Natural killer cell treated with Interleukin-12 subunit alpha and Interleukin-12 subunit beta and Interleukin-15 and Interleukin-18, amount 100 ng/mL, for 72 hours (primary cell): Measurements from ENCODE around the gene GMEB1. TPM values are rescaled to one million over a fixed set of nuclear protein-coding genes. Genes with fewer than 3 reads are reported as not detected.
"Not testable (repeated sequence)": the region's sequence is repeated elsewhere in the genome, so short reads cannot be mapped to it uniquely, and the experiment has no call there.

Experiments
- ATAC-seq, 2 donors: fragments of 150-1000 bp; cut with Tn5 transposase in 1 of 2; sonication (Bioruptor Pico), chemical (Tn5 transposase) in 1 of 2; 2 replicates each; pipeline ENCODE4 v1.10.0; 2021
- DNase-seq: peaks from one replicate; pipeline ENCODE4 v3.0.0; 2022; ENCODE audit warnings: low spot score
- H3K27ac Mint-ChIP-seq, 2 donors: 1 replicate in 1 of 2; 2 replicates in 1 of 2; pipeline ENCODE4 v1.8.0; 2022; ENCODE audit warnings: mixed read lengths in 2 of 2, mild to moderate bottlenecking in 1 of 2, moderate library complexity in 1 of 2
- H3K27me3 Mint-ChIP-seq, 2 donors: 1 replicate in 1 of 2; 2 replicates in 1 of 2; pipeline ENCODE4 v1.8.0; 2022; ENCODE audit warnings: mixed read lengths in 2 of 2
- H3K36me3 Mint-ChIP-seq: one replicate; pipeline ENCODE4 v1.8.0; 2022; ENCODE audit warnings: mixed read lengths
- H3K4me1 Mint-ChIP-seq, 2 donors: 1 replicate in 1 of 2; 2 replicates in 1 of 2; pipeline ENCODE4 v1.8.0; 2022; ENCODE audit warnings: low read depth in 2 of 2, mixed read lengths in 2 of 2, mild to moderate bottlenecking in 1 of 2
- H3K4me3 Mint-ChIP-seq: one replicate; pipeline ENCODE4 v1.8.0; 2022; ENCODE audit warnings: mixed read lengths
- H3K9me3 Mint-ChIP-seq: 2 replicates; pipeline ENCODE4 v1.8.0; 2022; ENCODE audit warnings: mixed read lengths
- total RNA-seq, 2 donors: library from RNA; stranded (reverse); gene quantifications; one replicate each; pipeline ENCODE4 v1.2.3, GENCODE V29; 2022

The GMEB1 gene
- total RNA-seq, 2 donors from 2014 or later = 29.5 to 38.9 TPM

DNA sequence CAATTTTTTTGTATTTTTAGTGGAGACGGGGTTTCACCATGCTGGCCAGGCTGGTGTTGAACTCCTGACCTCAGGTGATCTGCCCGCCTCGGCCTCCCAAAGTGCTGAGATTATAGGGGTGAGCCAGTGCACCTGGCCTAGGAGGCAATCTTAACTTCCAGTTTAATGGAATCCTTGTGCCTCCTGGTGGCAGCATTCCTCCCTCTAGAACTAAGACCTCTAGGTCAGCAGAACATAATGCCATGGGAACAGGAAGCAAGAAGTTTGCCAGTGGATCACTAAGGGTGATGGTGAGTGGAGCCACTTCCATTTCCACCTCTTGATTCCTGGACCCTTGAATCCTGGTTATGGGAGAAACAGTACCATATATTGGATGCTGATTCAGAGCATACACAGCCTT lies 14.7 kb upstream of the GMEB1 start:
- H3K27me3 Mint-ChIP-seq, H3K4me1 Mint-ChIP-seq, H3K36me3 Mint-ChIP-seq, DNase-seq, H3K4me3 Mint-ChIP-seq, H3K27ac Mint-ChIP-seq, H3K9me3 Mint-ChIP-seq, ATAC-seq: not testable (repeated sequence)

GRCh38 chr1:28655448-28656311 lies 12.9 kb upstream of the GMEB1 start:
- H3K4me3 Mint-ChIP-seq, ATAC-seq, H3K4me1 Mint-ChIP-seq, H3K27me3 Mint-ChIP-seq, DNase-seq, H3K27ac Mint-ChIP-seq, H3K36me3 Mint-ChIP-seq, H3K9me3 Mint-ChIP-seq: not testable (repeated sequence)

DNA sequence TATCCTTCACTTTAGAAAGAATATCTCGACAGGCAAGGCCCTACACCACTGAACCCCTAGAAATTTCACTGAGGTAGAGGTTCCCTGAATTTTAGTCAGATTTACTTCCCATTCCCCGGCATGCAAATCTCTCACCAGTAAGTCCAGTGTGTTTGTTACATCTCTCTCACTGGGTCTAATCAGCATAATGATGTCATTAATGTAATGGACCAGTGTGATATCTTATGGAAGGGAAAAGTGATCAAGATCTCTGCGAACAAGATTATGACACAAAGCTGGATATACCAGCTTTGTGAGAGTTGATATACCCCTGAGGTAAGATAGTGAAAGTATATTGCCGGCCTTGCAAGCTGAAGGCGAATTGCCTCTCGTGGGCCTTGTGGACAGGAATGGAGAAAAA lies 12.2 kb upstream of the GMEB1 start:
- Mint-ChIP-seq H3K4me3 (no peak overlapping the region), H3K36me3 (no peaks in the 10 kb centered on the region), H3K27ac (no peak overlapping the region), H3K27me3 (no peaks in the 10 kb centered on the region), H3K9me3 (no peaks in the 10 kb centered on the region), H3K4me1 (no peaks in the 10 kb centered on the region)
- no peak for DNase-seq
- no peak for ATAC-seq

- ATAC-seq (no peak), DNase-seq (no peak)
- Mint-ChIP-seq H3K4me3 (no peak overlapping the region), H3K4me1 (peaks cover 6 to 8% of the 10 kb centered on the region in 2 donors), H3K27me3 (no peaks in the 10 kb centered on the region), H3K36me3 (no peaks in the 10 kb centered on the region), H3K9me3 (no peaks in the 10 kb centered on the region), H3K27ac (no peak overlapping the region)
Measured at GRCh38 chr1:28663871-28664470, 4.6 kb upstream of the GMEB1 start.

DNA sequence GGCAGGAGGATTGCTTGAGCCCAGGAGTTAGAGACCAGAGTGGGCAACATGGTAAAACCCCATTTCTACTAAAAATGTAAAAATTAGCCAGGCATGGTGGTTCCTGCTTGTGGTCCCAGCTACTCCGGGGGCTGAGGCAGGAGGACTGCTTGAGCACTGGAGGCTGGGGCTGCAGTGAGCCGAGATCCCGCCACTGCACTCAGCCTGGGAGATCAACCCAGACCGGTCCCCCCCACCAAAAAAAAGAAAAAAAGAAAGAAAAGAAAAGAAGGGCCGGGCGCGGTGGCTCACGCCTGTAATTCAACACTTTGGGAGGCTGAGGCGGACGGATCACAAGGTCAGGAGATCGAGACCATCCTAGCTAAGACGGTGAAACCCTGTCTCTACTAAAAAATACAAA lies 1.8 kb upstream of the GMEB1 start:
- Mint-ChIP-seq H3K27me3 (no peaks in the 10 kb centered on the region), H3K9me3 (no peaks in the 10 kb centered on the region), H3K4me3 (peak overlapping the region; percentile 34), H3K36me3 (no peaks in the 10 kb centered on the region), H3K27ac (peak overlapping the region; percentile 31 to 54), H3K4me1 (peaks cover 13 to 17% of the 10 kb centered on the region in 2 donors)
- ATAC-seq (no peak), DNase-seq (no peak)

GRCh38 chr1:28668956-28669723 lies 556 bp downstream of the GMEB1 start:
- ATAC-seq (peak; percentile 87 to 89), DNase-seq (peak; percentile 65)
- H3K36me3 Mint-ChIP-seq = no peaks in the 10 kb centered on the region
- H3K9me3 Mint-ChIP-seq = no peaks in the 10 kb centered on the region
- peaks cover 13 to 20% of the 10 kb centered on the region in 2 donors for H3K4me1 Mint-ChIP-seq
- peak overlapping the region; percentile 94 for H3K4me3 Mint-ChIP-seq
- no peaks in the 10 kb centered on the region for H3K27me3 Mint-ChIP-seq
- peak overlapping the region; percentile 92 to 95 for H3K27ac Mint-ChIP-seq

DNA sequence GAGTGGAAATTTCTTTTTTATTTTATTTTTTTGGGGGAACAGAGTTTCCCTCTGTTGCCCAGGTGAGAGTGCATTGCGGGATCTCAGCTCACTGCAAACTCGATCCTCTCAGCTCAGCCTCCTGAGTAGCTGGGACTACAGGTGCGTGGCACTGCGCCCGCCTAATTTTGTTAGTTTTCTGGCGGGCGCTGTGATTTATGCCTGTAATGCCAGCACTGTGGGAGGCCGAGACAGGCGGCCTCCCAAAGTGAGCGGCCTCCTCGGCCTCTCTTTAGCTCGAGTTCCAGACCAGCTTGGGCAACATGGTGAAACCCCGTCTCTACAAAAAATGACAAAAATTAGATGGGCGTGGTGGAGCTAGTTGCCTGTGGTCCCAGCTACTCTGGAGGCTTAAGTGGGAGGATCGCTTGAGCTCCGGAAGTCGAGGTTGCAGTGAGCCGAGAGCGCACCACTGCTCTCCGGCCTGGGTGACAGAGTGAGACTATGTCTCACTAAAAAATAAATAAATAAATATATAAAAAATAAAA lies 2.7 kb downstream of the GMEB1 start:
- peaks cover 13 to 21% of the 10 kb centered on the region in 2 donors for H3K4me1 Mint-ChIP-seq
- H3K9me3 Mint-ChIP-seq = no peaks in the 10 kb centered on the region
- peak overlapping the region in 1 of 2 donors; percentile 95 for H3K27ac Mint-ChIP-seq
- ATAC-seq = no peak
- H3K4me3 Mint-ChIP-seq = peak overlapping the region; percentile 60
- no peaks in the 10 kb centered on the region for H3K27me3 Mint-ChIP-seq
- no peak for DNase-seq
- H3K36me3 Mint-ChIP-seq = peaks cover 5% of the 10 kb centered on the region

DNA sequence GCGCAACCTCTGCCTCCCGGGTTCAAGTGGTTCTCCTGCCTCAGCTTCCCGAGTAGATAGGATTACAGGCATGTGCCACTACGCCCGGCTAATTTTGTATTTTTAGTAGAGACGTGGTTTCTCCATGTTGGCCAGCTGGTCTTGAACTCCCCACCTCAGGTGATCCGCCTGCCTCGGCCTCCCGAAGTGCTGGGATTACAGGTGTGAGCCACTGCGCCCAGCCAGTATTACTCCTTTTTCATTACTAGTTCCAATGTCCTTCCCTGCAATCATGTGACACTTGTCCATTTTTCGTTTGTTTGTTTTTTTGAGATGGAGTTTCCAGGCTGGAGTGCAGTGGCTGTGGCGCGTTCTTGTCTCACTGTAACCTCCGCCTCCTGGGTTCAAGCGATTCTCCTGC lies 4.4 kb downstream of the GMEB1 start:
- Mint-ChIP-seq H3K27ac (peak overlapping the region in 1 of 2 donors; percentile 56), H3K4me1 (peaks cover 11 to 20% of the 10 kb centered on the region in 2 donors)
- not testable (repeated sequence) for H3K4me3 Mint-ChIP-seq, ATAC-seq, H3K9me3 Mint-ChIP-seq, H3K27me3 Mint-ChIP-seq, DNase-seq, H3K36me3 Mint-ChIP-seq

- no peaks in the 10 kb centered on the region for H3K9me3 Mint-ChIP-seq
- H3K4me3 Mint-ChIP-seq = no peak overlapping the region
- ATAC-seq = no peak
- H3K4me1 Mint-ChIP-seq = peaks cover 0 to 8% of the 10 kb centered on the region in 2 donors
- no peak for DNase-seq
- no peaks in the 10 kb centered on the region for H3K27me3 Mint-ChIP-seq
- H3K36me3 Mint-ChIP-seq = peaks cover 5% of the 10 kb centered on the region
- H3K27ac Mint-ChIP-seq = no peak overlapping the region
Measured at GRCh38 chr1:28675924-28676257, 7.3 kb downstream of the GMEB1 start.

GRCh38 chr1:28680151-28680550 lies 11.6 kb downstream of the GMEB1 start:
- Mint-ChIP-seq H3K4me3 (no peak overlapping the region), H3K9me3 (no peaks in the 10 kb centered on the region), H3K4me1 (peaks cover 0 to 9% of the 10 kb centered on the region in 2 donors), H3K36me3 (peaks cover 5% of the 10 kb centered on the region), H3K27me3 (no peaks in the 10 kb centered on the region), H3K27ac (no peak overlapping the region)
- no peak for ATAC-seq
- no peak for DNase-seq

DNA sequence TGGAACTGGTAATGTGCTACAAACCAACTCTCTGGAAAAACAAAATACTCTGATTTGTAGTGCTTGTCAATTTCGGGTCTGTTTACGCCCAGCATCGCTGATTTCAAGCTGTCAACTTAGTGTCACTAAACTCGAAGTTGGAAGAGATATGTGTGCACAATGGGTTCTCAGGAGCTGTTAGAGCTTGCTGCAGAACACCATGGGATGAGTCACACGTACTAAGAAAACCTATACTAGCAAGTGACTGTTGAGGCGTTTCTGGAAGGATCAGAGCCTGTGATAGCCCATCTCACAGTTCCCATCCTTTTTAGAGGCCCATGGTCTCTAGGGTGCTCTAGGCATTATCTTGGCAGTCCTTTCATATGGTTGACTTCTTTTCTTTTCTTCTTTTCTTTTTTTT lies 14.3 kb downstream of the GMEB1 start:
- Mint-ChIP-seq H3K36me3 (no peaks in the 10 kb centered on the region), H3K4me3 (no peak overlapping the region), H3K9me3 (no peaks in the 10 kb centered on the region), H3K27ac (no peak overlapping the region), H3K4me1 (peaks cover 5 to 12% of the 10 kb centered on the region in 2 donors), H3K27me3 (no peaks in the 10 kb centered on the region)
- ATAC-seq (no peak), DNase-seq (no peak)

GRCh38 chr1:28684937-28685336 lies 16.4 kb downstream of the GMEB1 start:
- DNase-seq = no peak
- no peaks in the 10 kb centered on the region for H3K9me3 Mint-ChIP-seq
- H3K36me3 Mint-ChIP-seq = no peaks in the 10 kb centered on the region
- H3K27me3 Mint-ChIP-seq = no peaks in the 10 kb centered on the region
- H3K4me1 Mint-ChIP-seq = peaks cover 5 to 12% of the 10 kb centered on the region in 2 donors
- ATAC-seq = no peak
- no peak overlapping the region for H3K27ac Mint-ChIP-seq
- H3K4me3 Mint-ChIP-seq = no peak overlapping the region

DNA sequence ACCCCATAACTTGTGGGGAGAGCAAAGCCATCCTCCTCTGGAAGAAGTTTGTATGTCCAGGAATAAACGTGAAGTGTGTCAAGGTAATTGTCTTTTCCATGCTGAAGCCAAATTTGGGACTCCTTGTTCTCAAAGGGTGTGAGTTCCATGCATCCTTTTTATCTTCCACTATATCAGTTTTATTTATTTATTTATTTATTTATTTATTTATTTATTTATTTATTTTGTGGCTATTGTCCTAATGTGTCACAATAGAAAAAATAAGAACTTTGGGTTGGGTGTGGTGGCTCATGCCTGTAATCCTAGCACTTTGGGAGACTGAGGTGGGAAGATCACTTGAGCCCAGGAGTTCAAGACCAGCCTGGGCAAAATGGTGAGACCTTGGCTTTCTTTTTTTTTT lies 23.0 kb downstream of the GMEB1 start:
- not testable (repeated sequence) for DNase-seq, H3K4me1 Mint-ChIP-seq, H3K27ac Mint-ChIP-seq, ATAC-seq, H3K9me3 Mint-ChIP-seq, H3K27me3 Mint-ChIP-seq, H3K4me3 Mint-ChIP-seq
- peaks cover 10% of the 10 kb centered on the region for H3K36me3 Mint-ChIP-seq

GRCh38 chr1:28703629-28704028 lies 35.0 kb downstream of the GMEB1 start:
- Mint-ChIP-seq H3K9me3 (no peaks in the 10 kb centered on the region), H3K4me1 (no peaks in the 10 kb centered on the region), H3K27me3 (no peaks in the 10 kb centered on the region), H3K36me3 (peaks cover 15% of the 10 kb centered on the region), H3K4me3 (no peak overlapping the region), H3K27ac (no peak overlapping the region)
- DNase-seq (no peak), ATAC-seq (no peak)
